HG02759 (cell line): ENCODE data around the gene PRDX5.
A peak's percentile ranks its signal among the peaks of the same experiment; 100 is the strongest.
"Not testable (repeated sequence)": the region's sequence is repeated elsewhere in the genome, so short reads cannot be mapped to it uniquely, and the experiment has no call there.

Source experiments
- ATAC-seq: cut with Tn5 transposase; IDR thresholded peaks from one replicate; pipeline ENCODE4 v1.9.1; 2021; ENCODE audit warnings: mild to moderate bottlenecking, moderate library complexity; ENCODE audit not compliant: unreplicated experiment

PRDX5 gene

DNA sequence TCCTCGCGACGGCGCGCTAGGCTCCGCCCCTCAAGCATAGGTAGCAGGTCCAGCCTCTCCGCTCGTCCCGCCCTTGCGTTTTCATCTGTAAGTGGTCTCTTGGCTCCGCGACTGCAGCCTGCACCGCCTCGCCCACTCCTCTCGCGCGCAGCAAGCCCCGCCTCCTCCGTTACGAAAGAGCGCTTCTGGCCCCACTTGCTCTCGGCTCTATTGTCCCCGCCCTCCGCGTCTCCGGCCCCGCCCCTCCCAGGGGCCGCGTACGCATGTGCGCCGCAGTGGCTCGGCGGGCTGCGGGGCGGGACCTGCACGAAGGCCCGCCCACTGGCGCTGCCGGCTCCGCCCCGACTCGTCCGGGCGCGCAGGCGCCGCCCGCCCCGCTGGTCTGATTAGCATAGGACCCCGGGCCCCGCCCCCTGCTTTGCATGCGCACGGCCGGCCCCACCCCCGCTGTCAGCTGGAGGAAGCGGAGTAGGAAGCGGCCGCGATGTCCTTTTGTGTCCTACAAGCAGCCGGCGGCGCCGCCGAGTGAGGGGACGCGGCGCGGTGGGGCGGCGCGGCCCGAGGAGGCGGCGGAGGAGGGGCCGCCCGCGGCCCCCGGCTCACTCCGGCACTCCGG lies 12.7 kb upstream of the PRDX5 start, which contains the start of gene ESRRA:
ESRRA (plus strand) TSS at position 450 of the 616 bp plus-strand sequence. CDS start 1,656 bp downstream, outside the sequence.
- peak; percentile 75 for ATAC-seq

- peak; percentile 23 for ATAC-seq
Observed at GRCh38 chr11:64305691-64306562, 12.0 kb upstream of the PRDX5 start.

DNA sequence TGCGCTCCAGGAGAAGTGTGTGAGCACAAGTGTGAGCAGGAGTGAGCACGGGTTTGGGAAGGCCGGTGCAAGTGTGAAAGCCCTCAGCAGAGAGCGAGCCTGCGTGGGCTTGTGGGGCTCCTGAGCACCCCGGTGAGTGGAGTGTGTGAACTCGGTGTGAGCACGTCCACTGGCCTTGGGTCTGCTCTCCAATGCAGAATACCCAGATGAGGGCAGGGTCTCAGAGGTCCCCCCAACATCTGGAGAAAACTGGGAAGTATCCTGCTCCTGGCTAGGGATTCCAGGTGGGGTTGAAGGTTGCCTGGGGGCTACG lies 11.4 kb upstream of the PRDX5 start:
- ATAC-seq, result no peak

- no peak for ATAC-seq
Observed at GRCh38 chr11:64306876-64307622, 10.9 kb upstream of the PRDX5 start.

DNA sequence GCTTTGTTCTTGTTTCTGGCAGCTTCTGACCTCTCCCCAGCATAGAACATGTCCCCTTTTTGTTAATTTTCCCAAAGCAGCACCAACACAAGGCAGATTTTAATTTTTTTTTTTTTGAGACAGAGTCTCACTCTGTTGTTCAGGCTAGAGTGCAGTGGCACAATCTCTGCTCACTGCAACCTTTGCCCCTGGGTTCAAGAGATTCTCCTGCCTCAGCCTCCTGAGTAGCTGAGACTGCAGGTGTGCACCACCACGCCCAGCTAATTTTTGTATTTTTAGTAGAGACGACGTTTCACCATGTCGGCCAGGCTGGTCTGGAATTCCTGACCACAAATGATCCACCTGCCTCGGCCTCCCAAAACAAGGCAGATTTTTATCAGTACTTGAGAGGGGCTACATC lies 10.1 kb upstream of the PRDX5 start:
- ATAC-seq, result not testable (repeated sequence)

- no peak for ATAC-seq
Observed at GRCh38 chr11:64312947-64313346, 5.0 kb upstream of the PRDX5 start.

GRCh38 chr11:64313491-64314145 lies 4.3 kb upstream of the PRDX5 start:
- no peak for ATAC-seq

GRCh38 chr11:64314146-64314804 lies 3.6 kb upstream of the PRDX5 start:
- ATAC-seq, result no peak

- ATAC-seq, result no peak
Observed at GRCh38 chr11:64314805-64315561, 2.9 kb upstream of the PRDX5 start.

DNA sequence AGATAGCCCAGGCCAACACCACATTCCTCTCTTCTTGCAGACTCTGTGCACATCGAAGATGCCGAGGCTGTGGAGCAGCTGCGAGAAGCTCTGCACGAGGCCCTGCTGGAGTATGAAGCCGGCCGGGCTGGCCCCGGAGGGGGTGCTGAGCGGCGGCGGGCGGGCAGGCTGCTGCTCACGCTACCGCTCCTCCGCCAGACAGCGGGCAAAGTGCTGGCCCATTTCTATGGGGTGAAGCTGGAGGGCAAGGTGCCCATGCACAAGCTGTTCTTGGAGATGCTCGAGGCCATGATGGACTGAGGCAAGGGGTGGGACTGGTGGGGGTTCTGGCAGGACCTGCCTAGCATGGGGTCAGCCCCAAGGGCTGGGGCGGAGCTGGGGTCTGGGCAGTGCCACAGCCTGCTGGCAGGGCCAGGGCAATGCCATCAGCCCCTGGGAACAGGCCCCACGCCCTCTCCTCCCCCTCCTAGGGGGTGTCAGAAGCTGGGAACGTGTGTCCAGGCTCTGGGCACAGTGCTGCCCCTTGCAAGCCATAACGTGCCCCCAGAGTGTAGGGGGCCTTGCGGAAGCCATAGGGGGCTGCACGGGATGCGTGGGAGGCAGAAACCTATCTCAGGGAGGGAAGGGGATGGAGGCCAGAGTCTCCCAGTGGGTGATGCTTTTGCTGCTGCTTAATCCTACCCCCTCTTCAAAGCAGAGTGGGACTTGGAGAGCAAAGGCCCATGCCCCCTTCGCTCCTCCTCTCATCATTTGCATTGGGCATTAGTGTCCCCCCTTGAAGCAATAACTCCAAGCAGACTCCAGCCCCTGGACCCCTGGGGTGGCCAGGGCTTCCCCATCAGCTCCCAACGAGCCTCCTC lies 2.0 kb upstream of the PRDX5 start:
- ATAC-seq, result not testable (repeated sequence)

- no peak for ATAC-seq
Observed at GRCh38 chr11:64316672-64317324, 1.1 kb upstream of the PRDX5 start.

- peak; percentile 72 for ATAC-seq
Observed at GRCh38 chr11:64317325-64317960, 478 bp upstream of the PRDX5 start, which contains the start of gene TRMT112. Gene TRMT112, minus strand, starts transcription at chr11:64317559. Its CDS starts 33 bp downstream, at chr11:64317526.

DNA sequence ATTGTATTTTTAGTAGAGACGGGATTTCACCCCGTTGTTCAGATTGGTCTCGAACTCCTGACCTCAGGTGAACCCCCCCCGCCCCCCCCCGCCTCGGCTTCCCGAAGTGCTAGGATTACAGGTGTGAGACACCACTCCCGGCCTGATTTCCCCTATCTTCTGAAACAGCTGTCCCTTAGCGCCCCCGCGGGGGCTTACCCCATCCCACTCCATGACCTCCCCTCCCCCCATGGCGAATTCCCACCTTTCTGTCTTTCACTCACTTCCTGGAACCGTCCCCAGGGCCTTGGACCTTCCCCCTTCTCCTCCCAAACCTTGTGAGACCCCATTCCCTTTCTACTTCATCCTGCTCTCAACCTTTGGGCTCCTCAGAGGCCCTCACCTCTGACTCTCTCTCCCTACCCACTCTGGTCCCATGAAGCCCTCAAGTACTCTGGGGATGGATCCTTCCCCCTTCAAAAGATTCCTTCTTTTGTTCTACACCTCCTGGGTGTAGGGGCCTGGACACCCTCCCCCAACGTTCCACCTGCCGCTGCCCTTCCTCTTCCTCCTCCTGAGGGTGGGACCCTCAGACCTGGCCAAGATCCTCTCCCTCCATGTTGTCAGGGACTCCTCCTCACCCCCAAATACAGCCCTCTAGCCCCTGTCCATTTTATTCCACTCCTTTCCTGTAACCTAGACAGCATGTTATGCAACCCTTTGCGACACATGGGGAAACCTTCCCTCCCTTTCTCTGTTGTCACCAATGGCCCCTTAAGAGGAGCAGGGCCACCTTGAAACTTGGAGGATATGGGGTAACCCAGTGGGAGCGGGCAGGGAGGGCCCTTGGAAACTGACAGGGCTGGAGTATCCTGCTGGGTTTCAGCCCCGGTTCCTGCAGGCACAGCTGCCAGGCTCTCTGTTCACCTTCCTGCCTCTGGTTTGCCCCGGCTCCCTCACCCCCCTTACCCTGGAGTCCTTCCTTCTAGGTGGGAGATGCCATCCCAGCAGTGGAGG lies 1.1 kb downstream of the PRDX5 start:
- no peak for ATAC-seq

- no peak for ATAC-seq
Observed at GRCh38 chr11:64320556-64320955, 2.6 kb downstream of the PRDX5 start.

GRCh38 chr11:64321026-64321425 lies 3.1 kb downstream of the PRDX5 start:
- ATAC-seq, result no peak

GRCh38 chr11:64321533-64321932 lies 3.6 kb downstream of the PRDX5 start:
- ATAC-seq, result no peak

DNA sequence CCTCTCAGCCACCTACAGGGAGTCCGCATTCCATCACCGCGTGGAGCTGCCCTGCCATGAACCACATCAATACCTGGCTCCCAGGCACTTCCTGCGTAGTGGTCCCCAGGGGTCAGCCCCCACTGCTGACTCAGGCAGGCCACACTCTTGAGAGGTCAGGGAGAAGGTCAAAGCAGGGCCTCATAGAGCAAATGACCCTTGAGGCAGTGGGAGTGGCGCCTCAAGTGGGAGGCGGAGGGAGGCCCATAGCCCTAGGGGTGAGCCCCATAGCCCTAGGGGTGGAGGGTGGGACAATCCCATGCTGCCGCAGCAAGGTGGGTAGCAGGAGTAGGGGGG lies 5.0 kb downstream of the PRDX5 start:
- no peak for ATAC-seq
